HepG2 (cell line): ENCODE data around the gene PLPPR5. TPM values are rescaled to one million over a fixed set of nuclear protein-coding genes. Genes with fewer than 3 reads are reported as not detected.

Experiments used
- ATAC-seq: fragments of 200-7000 bp; cut with Tn5 transposase; 3 replicates; pipeline ENCODE4 v1.9.1; 2020; ENCODE audit warnings: mild to moderate bottlenecking, moderate library complexity
- BruUV-seq: library from RNA; stranded (reverse); fragments of 400-500 nt; replicated peaks from 2 replicates; lab custom pipeline; 2021; lab: Mats Ljungman, UMichigan
- CTCF ChIA-PET: fragments of 300-600 bp; formaldehyde crosslinking; extraction: SDS; loops from one replicate; lab custom pipeline; 2021; ENCODE audit warnings: low total read pairs, inconsistent platforms, low intra/inter-chr PET ratio; lab: Yijun Ruan, JAX
- POLR2A ChIA-PET: fragments of 350-600 bp; sonication (Branson Sonifier 250); formaldehyde crosslinking; loops from one replicate; lab custom pipeline; 2020; ENCODE audit warnings: antibody characterized with exemption, inconsistent platforms; lab: Yijun Ruan, JAX
- DNase-seq: peaks from one replicate; pipeline ENCODE4 v3.0.0-alpha.2; 2015; ENCODE audit warnings: low spot score
- FAIRE-seq: peaks from 3 replicates; lab custom pipeline; 2011; peaks lifted over from hg19 to GRCh38; lab: Jason Lieb, UNC
- H2AFZ ChIP-seq: one replicate; pipeline ENCODE4 v1.6.1; 2011; ENCODE audit warnings: low read length, inconsistent platforms
- H3K27ac ChIP-seq: fragments of 300-600 bp; 3 replicates; pipeline ENCODE4 v1.8.0; 2011; ENCODE audit warnings: mixed run types, mild to moderate bottlenecking, mixed read lengths, low read length, inconsistent platforms; ENCODE audit not compliant: insufficient read depth; ENCODE audit errors: extremely low read length
- H3K27me3 ChIP-seq, 2 experiments: fragments of 200-600 bp in 1 of 2; 2 replicates in 1 of 2; 3 replicates in 1 of 2; pipeline versions ENCODE4 v1.6.0 to v1.8.0; 2011; ENCODE audit warnings: low read length in 2 of 2, mild to moderate bottlenecking in 2 of 2, moderate library complexity in 2 of 2, inconsistent platforms in 1 of 2; ENCODE audit not compliant: insufficient read depth in 2 of 2, control insufficient read depth in 1 of 2
- H3K36me3 ChIP-seq, 2 experiments: fragments of 200-600 bp in 1 of 2; replicated peaks in 1 of 2; 2 replicates in 1 of 2; 3 replicates in 1 of 2; pipeline versions ENCODE4 v1.5.1 to v1.8.0; 2011; ENCODE audit warnings: low read length in 2 of 2, inconsistent platforms in 1 of 2; ENCODE audit not compliant: insufficient read depth in 2 of 2, control insufficient read depth in 1 of 2
- H3K4me1 ChIP-seq: 2 replicates; pipeline ENCODE4 v1.5.1; 2012; ENCODE audit warnings: low read length, inconsistent platforms; ENCODE audit not compliant: insufficient read depth
- H3K4me2 ChIP-seq: 2 replicates; pipeline ENCODE4 v1.6.0; 2011; ENCODE audit warnings: low read depth, low read length, inconsistent platforms
- H3K4me3 ChIP-seq, 3 experiments: fragments of 200-600 bp in 1 of 3; sonication (generic), shearing (Covaris generic) in 1 of 3; replicated peaks in 1 of 3; 2 replicates each; pipeline ENCODE4 v1.5.1; 2011 to 2016; ENCODE audit warnings: low read length in 3 of 3, inconsistent platforms in 2 of 3, low read depth in 2 of 3, mild to moderate bottlenecking in 2 of 3, control low read depth in 1 of 3, mixed read lengths in 1 of 3; ENCODE audit not compliant: insufficient read depth in 1 of 3
- H3K79me2 ChIP-seq: one replicate; pipeline ENCODE4 v1.6.1; 2011; ENCODE audit warnings: low read length, inconsistent platforms; ENCODE audit not compliant: insufficient read depth
- H3K9ac ChIP-seq: 2 replicates; pipeline ENCODE4 v1.6.0; 2011; ENCODE audit warnings: mild to moderate bottlenecking, low read depth, low read length, inconsistent platforms; ENCODE audit not compliant: insufficient read depth
- H3K9me3 ChIP-seq: 2 replicates; pipeline ENCODE4 v1.5.1; 2012; ENCODE audit warnings: mild to moderate bottlenecking, low read length
- H4K20me1 ChIP-seq: 2 replicates; pipeline ENCODE4 v1.6.0; 2011; ENCODE audit warnings: inconsistent platforms, mild to moderate bottlenecking, low read length, moderate library complexity; ENCODE audit not compliant: insufficient read depth
- ELF4 ChIP-seq: sonication (generic); formaldehyde crosslinking; IDR thresholded peaks from 2 replicates; pipeline ENCODE4 v1.5.0; 2020; ENCODE audit warnings: missing genetic modification reagents, mild to moderate bottlenecking, moderate library complexity, borderline replicate concordance
- GZF1 ChIP-seq: sonication (generic); formaldehyde crosslinking; IDR thresholded peaks from 2 replicates; pipeline ENCODE4 v1.5.1; 2020; ENCODE audit warnings: mild to moderate bottlenecking, missing genetic modification reagents
- HMG20B ChIP-seq: conservative IDR thresholded peaks from 2 replicates; pipeline ENCODE4 v1.6.1; 2016; ENCODE audit warnings: missing genetic modification reagents, missing compliant biosample characterization
- MAFK ChIP-seq, 2 experiments: IDR thresholded peaks in 1 of 2; conservative IDR thresholded peaks in 1 of 2; 2 replicates each; pipeline ENCODE4 v1.6.1; 2011; ENCODE audit warnings: improper control_type of control experiment in 2 of 2, low read length in 2 of 2
- MED13 ChIP-seq: sonication (generic); formaldehyde crosslinking; IDR thresholded peaks from 2 replicates; pipeline ENCODE4 v1.5.0; 2020; ENCODE audit warnings: missing genetic modification reagents
- PPARG ChIP-seq: conservative IDR thresholded peaks from 2 replicates; pipeline ENCODE4 v1.6.1; 2016; ENCODE audit warnings: missing biosample characterization, missing genetic modification reagents
- REPIN1 ChIP-seq: sonication (generic); formaldehyde crosslinking; IDR thresholded peaks from 2 replicates; pipeline ENCODE4 v1.8.0; 2022; ENCODE audit warnings: missing genetic modification reagents, low read depth, mild to moderate bottlenecking, borderline replicate concordance
- SIN3A ChIP-seq: IDR thresholded peaks from 2 replicates; pipeline ENCODE4 v1.6.1; 2011; ENCODE audit warnings: low read depth, mild to moderate bottlenecking, control low read depth, low read length, borderline replicate concordance
- SIX1 ChIP-seq: sonication (generic); formaldehyde crosslinking; IDR thresholded peaks from 2 replicates; pipeline ENCODE4 v1.4.0; 2020; ENCODE audit warnings: missing genetic modification reagents, borderline replicate concordance
- WIZ ChIP-seq: sonication (generic); formaldehyde crosslinking; IDR thresholded peaks from 2 replicates; pipeline ENCODE4 v1.5.1; 2020; ENCODE audit warnings: mild to moderate bottlenecking, missing genetic modification reagents
- ZBTB37 ChIP-seq: sonication (generic); formaldehyde crosslinking; IDR thresholded peaks from 2 replicates; pipeline ENCODE4 v1.4.0; 2020; ENCODE audit warnings: mild to moderate bottlenecking, missing genetic modification reagents
- ZFP37 ChIP-seq: sonication (generic); formaldehyde crosslinking; IDR thresholded peaks from 2 replicates; pipeline ENCODE4 v1.4.0; 2020; ENCODE audit warnings: missing genetic modification reagents, borderline replicate concordance
- ZNF235 ChIP-seq: sonication (generic); formaldehyde crosslinking; IDR thresholded peaks from 2 replicates; pipeline ENCODE4 v1.8.1; 2023; ENCODE audit warnings: mild to moderate bottlenecking, missing genetic modification reagents, borderline replicate concordance
- ZNF274 ChIP-seq: sonication (generic); formaldehyde crosslinking; IDR thresholded peaks from 2 replicates; pipeline ENCODE4 v1.5.1; 2020; ENCODE audit warnings: mild to moderate bottlenecking, missing genetic modification reagents
- ZNF33A ChIP-seq: sonication (generic); formaldehyde crosslinking; IDR thresholded peaks from 2 replicates; pipeline ENCODE4 v1.5.1; 2020; ENCODE audit warnings: missing genetic modification reagents, mild to moderate bottlenecking, moderate library complexity, borderline replicate concordance
- ZNF484 ChIP-seq: sonication (generic); formaldehyde crosslinking; IDR thresholded peaks from 2 replicates; pipeline ENCODE4 v1.5.1; 2020; ENCODE audit warnings: mild to moderate bottlenecking, low read depth, missing genetic modification reagents, borderline replicate concordance
- WGBS: methylation state at CpG from one replicate; pipeline ENCODE4 v1.1.6; 2017; ENCODE audit warnings: low lambda C conversion rate; 5-methylcytosine and 5-hydroxymethylcytosine counted together
- in situ Hi-C: cut with HindIII; loops from 2 replicates; pipeline ENCODE4 v1.10.0; 2017; ENCODE audit warnings: low pct_unique_long_range_greater_than_20kb; ENCODE audit not compliant: extremely low pct_ligation_motif_present
- intact Hi-C: fragments of 100-400 bp; cut with micrococcal nuclease; formaldehyde crosslinking; loops from one replicate; pipeline ENCODE4 v1.10.0; 2022; ENCODE audit not compliant: unreplicated experiment
- polyA plus RNA-seq, 8 experiments: library from polyadenylated mRNA; depleted of rRNA in 3 of 8; stranded (reverse) in 7 of 8; unstranded in 1 of 8; fragments of >200 nt; fragmentation: Illumina TruSeq in 4 of 8; extraction: Trizol in 4 of 8; gene quantifications; 2 replicates each; pipeline versions ENCODE4 v1.2.1 to v1.2.3, GENCODE V29; 2011 to 2016; ENCODE audit warnings: low read depth in 4 of 8, missing spikeins in 1 of 8, mixed read lengths in 1 of 8; ENCODE audit not compliant: insufficient read depth in 1 of 8
- total RNA-seq, 5 experiments: library from RNA; depleted of rRNA; stranded (reverse); fragments of >200 nt; fragmentation: Illumina TruSeq; extraction: Trizol; gene quantifications; 2 replicates each; pipeline ENCODE4 v1.2.3, GENCODE V29; 2016; ENCODE audit warnings: low read depth in 1 of 5

Gene PLPPR5
- total and polyA plus RNA-seq, 2 of the 13 experiments (the other 11 are each of a cell fraction or from before 2014, with no cell fraction given): not detected

- TF ChIP-seq ZBTB37 (CRISPR knock-in tag) (no peak), ZNF33A (CRISPR knock-in tag) (no peak), WIZ (CRISPR knock-in tag) (no peak), ZFP37 (no peak), SIX1 (no peak), ZNF235 (CRISPR knock-in tag) (no peak), MAFK (conservative IDR thresholded peaks at IDR 0.05 in 1 of 2, IDR thresholded peaks at IDR 0.05 in 1 of 2; ENCODE audit: low read length in 2 of 2) (peak; percentile 43 to 70)
Observed at GRCh38 chr1:98906809-98907208, 97.9 kb downstream of the PLPPR5 start (continued).

- no peak for FAIRE-seq
Observed at GRCh38 chr1:98906361-98906760, 98.3 kb downstream of the PLPPR5 start.

More at GRCh38 chr1:98906361-98906760, 98.3 kb downstream of the PLPPR5 start:
- no peak overlapping the region for H3K4me2 ChIP-seq
- in situ Hi-C loops (no loop called here), intact Hi-C loops (no loop called here)
- ATAC-seq (no peak), DNase-seq (no peak)
- no peak overlapping the region for H3K27ac ChIP-seq
- no peak overlapping the region for H3K9ac ChIP-seq
- no peaks in the 10 kb centered on the region for H3K27me3 ChIP-seq
- no peaks in the 10 kb centered on the region for H3K79me2 ChIP-seq
- 2% methylated on average over 3 of the region's 3 CpGs for WGBS
- TF ChIP-seq REPIN1 (CRISPR knock-in tag) (no peak), SIN3A (no peak), ZNF484 (CRISPR knock-in tag) (no peak), PPARG (CRISPR knock-in tag) (no peak), ELF4 (CRISPR knock-in tag) (no peak), MED13 (CRISPR knock-in tag) (no peak), HMG20B (CRISPR knock-in tag) (no peak), GZF1 (CRISPR knock-in tag) (no peak), SIX1 (no peak), ZNF274 (CRISPR knock-in tag) (no peak)
- no peak overlapping the region for H2AFZ ChIP-seq
- H3K4me1 ChIP-seq: no peaks in the 10 kb centered on the region
- ChIA-PET CTCF (no interaction called here), POLR2A (no interaction called here)
- H3K9me3 ChIP-seq: no peaks in the 10 kb centered on the region
- no peak overlapping the region for H3K4me3 ChIP-seq
- no TSS peak for BruUV-seq
- H4K20me1 ChIP-seq: no peaks in the 10 kb centered on the region
- H3K36me3 ChIP-seq: no peaks in the 10 kb centered on the region
